Measurements from ENCODE around the gene RIC3. TPM values are rescaled to one million over a fixed set of nuclear protein-coding genes. Genes with fewer than 3 reads are reported as not detected.

The RIC3 gene
- total RNA-seq, 1 donor from 2014 or later = 12.9 TPM

DNA sequence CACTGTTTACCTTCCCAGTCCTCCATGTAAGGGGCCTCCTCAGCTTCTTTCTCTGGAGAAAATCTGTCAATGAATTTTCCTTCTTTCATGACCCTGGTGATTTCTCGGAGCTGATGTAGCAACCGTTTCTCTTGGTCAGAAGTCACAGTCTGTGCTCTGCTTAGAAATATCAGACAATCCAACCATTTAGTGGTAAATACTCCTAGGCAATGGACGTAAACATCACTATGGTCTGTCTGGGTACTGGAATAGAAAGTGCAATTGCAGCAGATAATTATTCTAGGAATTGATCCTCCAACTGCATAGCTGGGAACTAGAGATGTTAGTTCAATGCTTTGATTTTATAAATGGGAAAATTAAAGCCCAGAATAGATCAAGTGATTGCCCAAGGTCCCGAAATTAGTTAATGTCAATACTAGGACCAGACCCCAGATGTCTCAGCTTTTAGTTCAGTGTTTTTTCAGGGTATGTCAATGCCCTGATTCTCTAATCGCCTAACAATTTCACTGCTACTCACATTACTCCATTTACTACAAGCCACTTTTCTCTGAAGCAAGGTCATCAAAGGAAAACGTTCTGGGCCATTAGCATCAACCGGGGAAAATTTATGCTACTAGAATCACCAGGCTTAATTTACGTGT is 42.1 kb downstream of the RIC3 start:
- no peaks in the 10 kb centered on the region for H3K4me1 ChIP-seq
- ATAC-seq (no peak), DNase-seq (no peak)
- H3K4me3 ChIP-seq = no peak overlapping the region
- no peaks in the 10 kb centered on the region for H3K36me3 ChIP-seq
- intact Hi-C loops (cut with DNase I) = no loop called here
- TF ChIP-seq, protein P1, sequence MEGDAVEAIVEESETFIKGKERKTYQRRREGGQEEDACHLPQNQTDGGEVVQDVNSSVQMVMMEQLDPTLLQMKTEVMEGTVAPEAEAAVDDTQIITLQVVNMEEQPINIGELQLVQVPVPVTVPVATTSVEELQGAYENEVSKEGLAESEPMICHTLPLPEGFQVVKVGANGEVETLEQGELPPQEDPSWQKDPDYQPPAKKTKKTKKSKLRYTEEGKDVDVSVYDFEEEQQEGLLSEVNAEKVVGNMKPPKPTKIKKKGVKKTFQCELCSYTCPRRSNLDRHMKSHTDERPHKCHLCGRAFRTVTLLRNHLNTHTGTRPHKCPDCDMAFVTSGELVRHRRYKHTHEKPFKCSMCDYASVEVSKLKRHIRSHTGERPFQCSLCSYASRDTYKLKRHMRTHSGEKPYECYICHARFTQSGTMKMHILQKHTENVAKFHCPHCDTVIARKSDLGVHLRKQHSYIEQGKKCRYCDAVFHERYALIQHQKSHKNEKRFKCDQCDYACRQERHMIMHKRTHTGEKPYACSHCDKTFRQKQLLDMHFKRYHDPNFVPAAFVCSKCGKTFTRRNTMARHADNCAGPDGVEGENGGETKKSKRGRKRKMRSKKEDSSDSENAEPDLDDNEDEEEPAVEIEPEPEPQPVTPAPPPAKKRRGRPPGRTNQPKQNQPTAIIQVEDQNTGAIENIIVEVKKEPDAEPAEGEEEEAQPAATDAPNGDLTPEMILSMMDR (IDR thresholded peaks at IDR 0.05) = no peak
- H3K9me3 ChIP-seq = no peaks in the 10 kb centered on the region
- H3K27ac ChIP-seq = no peak overlapping the region
- H3K27me3 ChIP-seq = no peaks in the 10 kb centered on the region

DNA sequence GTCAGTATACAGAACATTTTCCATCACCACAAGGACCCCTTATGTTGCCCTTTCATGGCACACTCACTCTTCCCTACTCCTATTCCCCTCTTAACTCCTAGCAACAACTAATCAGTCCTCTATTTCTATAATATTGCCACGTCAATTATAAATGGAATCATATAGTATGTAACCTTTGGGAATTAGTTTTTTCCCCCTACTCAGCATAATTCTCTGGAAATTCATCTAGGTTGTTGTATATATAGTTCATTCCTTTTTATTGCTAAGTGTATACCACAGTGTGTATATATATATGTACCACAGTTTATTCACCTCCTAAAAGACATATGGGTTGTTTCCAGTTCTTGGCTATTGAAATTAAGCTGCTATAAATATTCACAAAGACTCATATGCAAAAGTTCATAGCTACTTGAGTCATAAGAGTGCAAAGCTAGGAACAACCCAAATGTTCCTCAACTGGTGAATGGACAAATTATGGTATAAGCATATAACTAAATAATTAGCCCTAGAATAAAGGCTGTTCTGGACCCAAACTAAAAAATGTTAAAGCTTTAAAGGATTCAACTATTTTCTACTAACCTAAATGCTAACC is 46.6 kb downstream of the RIC3 start:
- intact Hi-C loops (cut with DNase I) = no loop called here
- no peak overlapping the region for H3K27ac ChIP-seq
- H3K9me3 ChIP-seq = no peaks in the 10 kb centered on the region
- no peaks in the 10 kb centered on the region for H3K36me3 ChIP-seq
- DNase-seq (no peak), ATAC-seq (no peak)
- TF ChIP-seq, protein P1 (IDR thresholded peaks at IDR 0.05) = no peak
- H3K4me1 ChIP-seq = no peaks in the 10 kb centered on the region
- no peaks in the 10 kb centered on the region for H3K27me3 ChIP-seq
- no peak overlapping the region for H3K4me3 ChIP-seq

DNA sequence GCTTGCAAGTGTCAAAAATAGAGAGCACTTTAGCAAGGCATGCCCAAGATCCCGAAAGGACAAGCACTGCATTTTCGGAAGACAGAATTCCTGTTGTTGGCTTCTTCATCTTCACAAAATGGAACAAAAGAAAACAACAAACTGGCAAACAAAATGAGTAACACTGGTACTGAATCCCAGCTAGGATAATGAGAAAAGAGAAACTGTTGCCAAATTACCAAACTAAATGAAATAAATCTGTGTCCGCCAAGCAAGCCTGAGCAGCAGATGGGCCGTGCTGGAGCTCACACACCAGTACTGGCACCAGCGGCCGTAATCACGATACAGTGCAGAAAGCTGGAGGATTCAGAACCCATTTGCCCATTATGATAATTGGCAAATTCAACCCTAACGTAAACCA is 57.2 kb downstream of the RIC3 start:
- Histone ChIP-seq H3K4me3 (no peak overlapping the region), H3K36me3 (no peaks in the 10 kb centered on the region), H3K4me1 (peaks cover 3% of the 10 kb centered on the region), H3K27me3 (no peaks in the 10 kb centered on the region), H3K27ac (no peak overlapping the region), H3K9me3 (no peaks in the 10 kb centered on the region)
- DNase-seq = no peak
- no peak for ATAC-seq
- intact Hi-C loops (cut with DNase I) = no loop called here
- TF ChIP-seq, protein P1 (IDR thresholded peaks at IDR 0.05) = no peak

DNA sequence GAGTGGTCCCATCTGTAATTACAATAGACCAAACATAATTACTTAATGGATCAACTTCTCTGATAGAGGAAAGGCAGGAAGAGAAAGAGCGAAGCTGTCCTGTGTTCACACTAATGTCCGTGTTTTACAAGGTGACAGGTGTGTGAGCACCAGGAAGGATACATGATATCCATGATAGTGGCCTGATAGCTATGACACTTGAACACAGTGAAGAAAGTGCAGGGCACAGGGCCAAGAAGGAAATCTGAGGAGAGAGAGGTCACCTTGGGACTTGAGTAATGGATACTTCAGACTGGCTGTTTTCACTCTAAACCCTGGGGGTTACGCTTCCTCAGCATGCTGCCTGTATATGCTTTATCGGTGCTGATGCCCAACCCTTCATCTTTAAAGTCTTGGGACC is 58.4 kb downstream of the RIC3 start:
- intact Hi-C loops (cut with DNase I) = no loop called here

DNA sequence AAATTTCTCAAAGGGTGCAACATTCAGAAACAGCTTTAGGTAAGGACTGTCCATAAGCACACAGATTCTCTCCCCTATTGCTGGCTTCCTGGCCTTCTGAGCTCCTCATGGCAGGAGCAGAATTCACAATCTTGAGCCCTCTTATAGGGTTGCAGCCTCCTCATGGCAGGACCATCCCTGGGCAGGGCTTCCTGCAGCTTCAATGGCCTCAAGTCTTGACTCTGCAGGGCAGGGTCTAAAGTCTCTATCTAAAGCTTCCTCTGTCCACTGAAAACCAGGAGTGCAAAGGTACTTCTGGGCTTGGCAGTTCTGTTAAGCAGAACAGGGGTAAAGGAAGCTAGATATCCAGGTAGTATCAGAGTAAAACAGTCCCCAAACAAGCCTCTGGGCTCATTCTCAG is 59.1 kb downstream of the RIC3 start:
- Histone ChIP-seq H3K27ac (no peak overlapping the region), H3K27me3 (no peaks in the 10 kb centered on the region), H3K9me3 (no peaks in the 10 kb centered on the region), H3K4me3 (no peak overlapping the region), H3K36me3 (no peaks in the 10 kb centered on the region), H3K4me1 (peaks cover 3% of the 10 kb centered on the region)
- DNase-seq (no peak), ATAC-seq (no peak)
- TF ChIP-seq, protein P1 (IDR thresholded peaks at IDR 0.05) = no peak
- intact Hi-C loops (cut with DNase I) = loop anchor here (10.0 kb wide), 1 partner anchor 215 kb away; no protein-coding TSS in a partner anchor

More for the DNA sequence above, 58.4 kb downstream of the RIC3 start:
- no peak for ATAC-seq
- no peak overlapping the region for H3K4me3 ChIP-seq
- TF ChIP-seq, protein P1 (IDR thresholded peaks at IDR 0.05) = no peak
- H3K27me3 ChIP-seq = no peaks in the 10 kb centered on the region
- H3K27ac ChIP-seq = no peak overlapping the region
- peaks cover 3% of the 10 kb centered on the region for H3K4me1 ChIP-seq
- DNase-seq = no peak
- H3K36me3 ChIP-seq = no peaks in the 10 kb centered on the region
- no peaks in the 10 kb centered on the region for H3K9me3 ChIP-seq
